Ovary (tissue), 3 donors: ENCODE results near the gene CCNL1.
"Not testable (repeated sequence)": the region's sequence is repeated elsewhere in the genome, so short reads cannot be mapped to it uniquely, and the experiment has no call there.

ENCODE experiments used
- POLR2A ChIP-seq: fragments of 450-650 bp; IDR thresholded peaks from one replicate; pipeline ENCODE4 v1.6.1; 2017; ENCODE audit warnings: antibody characterized with exemption, mild to moderate bottlenecking, moderate library complexity
- TF ChIP-seq, protein P1 (sequence below), 3 donors: fragments of 450-650 bp in 2 of 3; fragments of 200-600 bp in 1 of 3; IDR thresholded peaks; one replicate each; pipeline versions ENCODE4 v1.5.1 to v1.8.0; 2016 to 2022; ENCODE audit warnings: antibody characterized with exemption in 3 of 3, mild to moderate bottlenecking in 1 of 3
- donor health status: DM: no; HTN: no; CAD: no.

DNA sequence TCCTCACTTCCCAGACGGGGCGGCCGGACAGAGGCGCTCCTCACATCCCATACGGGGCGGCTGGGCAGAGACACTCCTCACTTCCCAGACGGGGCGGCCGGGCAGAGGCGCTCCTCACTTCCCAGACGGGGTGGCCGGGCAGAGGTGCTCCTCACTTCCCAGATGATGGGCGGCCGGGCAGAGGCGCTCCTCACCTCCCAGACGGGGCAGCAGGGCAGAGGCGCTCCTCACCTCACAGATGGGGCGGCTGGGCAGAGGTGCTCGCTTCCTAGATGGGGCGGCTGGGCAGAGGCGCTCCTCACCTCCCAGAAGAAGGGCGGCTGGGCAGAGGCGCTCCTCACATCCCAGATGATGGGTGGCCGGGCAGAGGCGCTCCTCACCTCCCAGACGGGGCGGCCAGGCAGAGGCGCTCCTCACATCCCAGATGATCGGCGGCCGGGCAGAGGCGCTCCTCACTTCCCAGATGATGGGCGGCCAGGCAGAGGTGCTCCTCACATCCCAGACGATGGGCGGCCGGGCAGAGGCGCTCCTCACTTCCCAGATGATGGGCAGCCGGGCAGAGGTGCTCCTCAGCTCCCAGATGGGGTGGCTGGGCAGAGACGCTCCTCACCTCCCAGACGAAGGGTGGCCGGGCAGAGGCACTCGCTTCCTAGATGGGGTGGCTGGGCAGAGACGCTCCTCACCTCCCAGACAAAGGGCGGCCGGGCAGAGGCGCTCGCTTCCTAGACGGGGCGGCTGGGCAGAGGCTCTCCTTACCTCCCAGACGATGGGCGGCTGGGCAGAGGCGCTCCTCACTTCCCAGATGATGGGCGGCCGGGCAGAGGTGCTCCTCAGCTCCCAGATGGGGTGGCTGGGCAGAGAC is 18.8 kb upstream of the CCNL1 start:
- TF ChIP-seq POLR2A: not testable (repeated sequence)
- TF ChIP-seq, protein P1, sequence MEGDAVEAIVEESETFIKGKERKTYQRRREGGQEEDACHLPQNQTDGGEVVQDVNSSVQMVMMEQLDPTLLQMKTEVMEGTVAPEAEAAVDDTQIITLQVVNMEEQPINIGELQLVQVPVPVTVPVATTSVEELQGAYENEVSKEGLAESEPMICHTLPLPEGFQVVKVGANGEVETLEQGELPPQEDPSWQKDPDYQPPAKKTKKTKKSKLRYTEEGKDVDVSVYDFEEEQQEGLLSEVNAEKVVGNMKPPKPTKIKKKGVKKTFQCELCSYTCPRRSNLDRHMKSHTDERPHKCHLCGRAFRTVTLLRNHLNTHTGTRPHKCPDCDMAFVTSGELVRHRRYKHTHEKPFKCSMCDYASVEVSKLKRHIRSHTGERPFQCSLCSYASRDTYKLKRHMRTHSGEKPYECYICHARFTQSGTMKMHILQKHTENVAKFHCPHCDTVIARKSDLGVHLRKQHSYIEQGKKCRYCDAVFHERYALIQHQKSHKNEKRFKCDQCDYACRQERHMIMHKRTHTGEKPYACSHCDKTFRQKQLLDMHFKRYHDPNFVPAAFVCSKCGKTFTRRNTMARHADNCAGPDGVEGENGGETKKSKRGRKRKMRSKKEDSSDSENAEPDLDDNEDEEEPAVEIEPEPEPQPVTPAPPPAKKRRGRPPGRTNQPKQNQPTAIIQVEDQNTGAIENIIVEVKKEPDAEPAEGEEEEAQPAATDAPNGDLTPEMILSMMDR (IDR thresholded peaks at IDR 0.05): not testable (repeated sequence)
